Osteocyte (in vitro differentiated cells): ENCODE data around the gene CNTNAP2. TPM values are rescaled to one million over a fixed set of nuclear protein-coding genes. Genes with fewer than 3 reads are reported as not detected.

Experiments
- DNase-seq: peaks from one replicate; pipeline ENCODE4 v3.0.0; 2021; ENCODE audit warnings: mixed read lengths; ENCODE audit not compliant: unreplicated experiment; ENCODE audit errors: extremely low spot score
- H3K27ac Mint-ChIP-seq: one replicate; pipeline ENCODE4 v1.8.0; 2021; ENCODE audit warnings: mild to moderate bottlenecking, mixed read lengths; ENCODE audit not compliant: unreplicated experiment
- H3K27me3 Mint-ChIP-seq: one replicate; pipeline ENCODE4 v1.8.0; 2021; ENCODE audit warnings: mixed read lengths; ENCODE audit not compliant: unreplicated experiment
- H3K36me3 Mint-ChIP-seq: one replicate; pipeline ENCODE4 v1.8.0; 2021; ENCODE audit warnings: mixed read lengths; ENCODE audit not compliant: unreplicated experiment
- H3K4me1 Mint-ChIP-seq: one replicate; pipeline ENCODE4 v1.8.0; 2021; ENCODE audit warnings: mixed read lengths; ENCODE audit not compliant: unreplicated experiment
- H3K4me3 Mint-ChIP-seq: one replicate; pipeline ENCODE4 v1.8.0; 2021; ENCODE audit warnings: mild to moderate bottlenecking, moderate library complexity, mixed read lengths; ENCODE audit not compliant: unreplicated experiment
- H3K9me3 Mint-ChIP-seq: one replicate; pipeline ENCODE4 v1.8.0; 2021; ENCODE audit warnings: mixed read lengths; ENCODE audit not compliant: unreplicated experiment
- CTCF ChIP-seq: fragments of 200-600 bp; sonication (generic); IDR thresholded peaks from 2 replicates; pipeline ENCODE4 v1.5.0; 2021; ENCODE audit warnings: antibody characterized with exemption, mild to moderate bottlenecking, moderate library complexity
- total RNA-seq: library from RNA; stranded (reverse); gene quantifications from 2 replicates; pipeline ENCODE4 v1.2.1, GENCODE V29; 2021

Gene CNTNAP2
- total RNA-seq, 1 donor from 2014 or later = 1.4 TPM

- no peak for DNase-seq
- H3K9me3 Mint-ChIP-seq = peaks cover 18% of the 10 kb centered on the region
- no peak for TF ChIP-seq CTCF
- H3K4me3 Mint-ChIP-seq = no peak overlapping the region
- H3K27me3 Mint-ChIP-seq = no peaks in the 10 kb centered on the region
- no peak overlapping the region for H3K27ac Mint-ChIP-seq
- no peaks in the 10 kb centered on the region for H3K36me3 Mint-ChIP-seq
- H3K4me1 Mint-ChIP-seq = peaks cover 10% of the 10 kb centered on the region
These were observed 1311.5 kb downstream of the CNTNAP2 start for GRCh38 chr7:147428075-147428474.

- Mint-ChIP-seq H3K4me1 (peaks cover 10% of the 10 kb centered on the region), H3K27ac (no peak overlapping the region), H3K9me3 (peaks cover 18% of the 10 kb centered on the region), H3K36me3 (no peaks in the 10 kb centered on the region), H3K27me3 (no peaks in the 10 kb centered on the region), H3K4me3 (no peak overlapping the region)
- TF ChIP-seq CTCF = no peak
- DNase-seq = no peak
These were observed 1313.4 kb downstream of the CNTNAP2 start for GRCh38 chr7:147429961-147430360.

- Mint-ChIP-seq H3K9me3 (peaks cover 11% of the 10 kb centered on the region), H3K36me3 (no peaks in the 10 kb centered on the region), H3K4me1 (peaks cover 10% of the 10 kb centered on the region), H3K27ac (no peak overlapping the region), H3K4me3 (no peak overlapping the region), H3K27me3 (no peaks in the 10 kb centered on the region)
- no peak for DNase-seq
- TF ChIP-seq CTCF = peak; percentile 65
These were observed 1315.5 kb downstream of the CNTNAP2 start for GRCh38 chr7:147432079-147432478.

GRCh38 chr7:147432576-147432975 lies 1316.0 kb downstream of the CNTNAP2 start:
- Mint-ChIP-seq H3K4me3 (no peak overlapping the region), H3K27ac (no peak overlapping the region), H3K27me3 (no peaks in the 10 kb centered on the region), H3K36me3 (no peaks in the 10 kb centered on the region), H3K9me3 (peaks cover 11% of the 10 kb centered on the region), H3K4me1 (peaks cover 10% of the 10 kb centered on the region)
- no peak for TF ChIP-seq CTCF
- no peak for DNase-seq

GRCh38 chr7:147436718-147437117 lies 1320.1 kb downstream of the CNTNAP2 start:
- Mint-ChIP-seq H3K4me3 (no peak overlapping the region), H3K9me3 (peaks cover 30% of the 10 kb centered on the region), H3K27me3 (no peaks in the 10 kb centered on the region), H3K27ac (no peak overlapping the region), H3K36me3 (peaks cover 6% of the 10 kb centered on the region), H3K4me1 (peaks cover 7% of the 10 kb centered on the region)
- TF ChIP-seq CTCF = no peak
- no peak for DNase-seq
